ENCODE results near the gene STK4. TPM values are rescaled to one million over a fixed set of nuclear protein-coding genes. Genes with fewer than 3 reads are reported as not detected.

STK4 gene
- total and polyA plus RNA-seq, 2 of the 8 experiments (the other 6 are each of a cell fraction or from before 2014, with no cell fraction given), result 12.0 to 34.3 TPM

GRCh38 chr20:45047581-45048119 lies 81.3 kb downstream of the STK4 start:
- no peaks in the 10 kb centered on the region for H3K36me3 ChIP-seq (ENCODE audit: control insufficient read depth in 2 of 4, insufficient read depth in 4 of 4, low read length in 3 of 4)
- H3K4me2 ChIP-seq (ENCODE audit: insufficient read depth in 1 of 2, low read depth in 2 of 2, low read length in 2 of 2), result no peak overlapping the region
- no peaks in the 10 kb centered on the region for H3K79me2 ChIP-seq (ENCODE audit: control insufficient read depth in 1 of 2, insufficient read depth in 2 of 2, low read length in 2 of 2)
- H2BK20ac ChIP-seq (ENCODE audit: low read length), result no peak overlapping the region
- DNase-seq (ENCODE audit: low read depth in 1 of 2, low spot score in 2 of 2) (no peak), FAIRE-seq (no peak)
- H3K23ac ChIP-seq (ENCODE audit: insufficient read length), result no peak overlapping the region
- no peak overlapping the region for H3K27ac ChIP-seq (ENCODE audit: low read depth, low read length)
- no peaks in the 10 kb centered on the region; a peak in 1 of 7 replicates for H3K4me1 ChIP-seq (replicated peaks in 1 of 4; ENCODE audit: control insufficient read depth in 3 of 4, insufficient read depth in 4 of 4, low read length in 3 of 4)
- 87% methylated on average over 2 of the region's 2 CpGs; no CpG with 5 or more reads in 1 of the 2 experiments for WGBS, 2 experiments (ENCODE audit: extremely low coverage in 1 of 2, insufficient coverage in 1 of 2, insufficient read length in 1 of 2, insufficient replicate concordance in 2 of 2, low coverage in 1 of 2, low lambda C conversion rate in 2 of 2, missing lambda C conversion rate in 1 of 2)
- no peak overlapping the region for H2BK12ac ChIP-seq (ENCODE audit: low read depth, low read length)
- H3K23me2 ChIP-seq (ENCODE audit: low read depth, low read length), result no peaks in the 10 kb centered on the region
- no peak overlapping the region for H2AK5ac ChIP-seq (ENCODE audit: low read depth, low read length)
- no peak overlapping the region for H4K8ac ChIP-seq (ENCODE audit: extremely low read depth, insufficient read depth, low read length)
- H3K56ac ChIP-seq (replicated peaks; ENCODE audit: insufficient read length, low read depth, low read length), result no peak overlapping the region
- H3K18ac ChIP-seq (ENCODE audit: extremely low read depth, low read length), result no peak overlapping the region
- H3K14ac ChIP-seq (ENCODE audit: insufficient read length), result no peak overlapping the region
- no peak overlapping the region for H3K4ac ChIP-seq (replicated peaks; ENCODE audit: insufficient read length, low read depth, low read length)
- no peak overlapping the region for H3K4me3 ChIP-seq (ENCODE audit: extremely low read depth in 1 of 4, insufficient read depth in 2 of 4, low read depth in 3 of 4, low read length in 4 of 4)
- H3K9me3 ChIP-seq (ENCODE audit: insufficient read depth in 2 of 2, low read depth in 1 of 2, low read length in 1 of 2), result no peaks in the 10 kb centered on the region
- H4K20me1 ChIP-seq (replicated peaks in 1 of 2; ENCODE audit: control insufficient read depth in 1 of 2, insufficient read depth in 2 of 2, low read length in 2 of 2), result no peaks in the 10 kb centered on the region
- H4K91ac ChIP-seq (replicated peaks; ENCODE audit: insufficient read length, low read length), result no peak overlapping the region
- H4K5ac ChIP-seq (ENCODE audit: insufficient read length, low read depth, low read length), result no peak overlapping the region
- no peak overlapping the region for H3K9ac ChIP-seq (replicated peaks in 1 of 4; ENCODE audit: extremely low read depth in 1 of 4, low read depth in 3 of 4, low read length in 3 of 4)
- no peak overlapping the region for H2BK15ac ChIP-seq (ENCODE audit: low read length)
- no peak overlapping the region for H2AFZ ChIP-seq (ENCODE audit: low read length)
- H2BK5ac ChIP-seq (ENCODE audit: low read depth, low read length), result no peak overlapping the region
- POLR2A ChIA-PET (ENCODE audit: partially characterized antibody), result interaction anchor here (1.6 kb wide), 1 partner anchor 12 kb away, joined by 3 read pairs; no protein-coding TSS in a partner anchor
- H3K27me3 ChIP-seq (replicated peaks in 1 of 4; ENCODE audit: control insufficient read depth in 3 of 4, extremely low read depth in 1 of 4, insufficient read depth in 3 of 4, low read length in 3 of 4), result no peaks in the 10 kb centered on the region
- CTCF ChIA-PET (ENCODE audit: partially characterized antibody), result interaction anchor here (1.2 to 15.3 kb wide), 3 partner anchors 51 to 102 kb away, joined by 3 to 233 read pairs (median 5); partner anchors contain the start of gene KCNS1
- H3K79me1 ChIP-seq (ENCODE audit: low read depth, low read length), result no peaks in the 10 kb centered on the region; the same call in 1 of the 2 replicates
- no peak overlapping the region for H2BK120ac ChIP-seq (replicated peaks; ENCODE audit: low read depth, low read length)
- TF ChIP-seq TCF12 (IDR thresholded peaks at IDR 0.05; ENCODE audit: low read depth, low read length), result no peak
- no peak for TF ChIP-seq HDAC2 (IDR thresholded peaks at IDR 0.05; ENCODE audit: borderline replicate concordance in 1 of 2, low read depth in 2 of 2, low read length in 2 of 2)
- TF ChIP-seq, protein P1, sequence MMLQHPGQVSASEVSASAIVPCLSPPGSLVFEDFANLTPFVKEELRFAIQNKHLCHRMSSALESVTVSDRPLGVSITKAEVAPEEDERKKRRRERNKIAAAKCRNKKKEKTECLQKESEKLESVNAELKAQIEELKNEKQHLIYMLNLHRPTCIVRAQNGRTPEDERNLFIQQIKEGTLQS (IDR thresholded peaks at IDR 0.05; ENCODE audit: insufficient read depth, low read depth, low read length), result no peak
- TF ChIP-seq MAFK (IDR thresholded peaks at IDR 0.05; ENCODE audit: low read depth, low read length), result no peak
- no peak for TF ChIP-seq BRCA1 (IDR thresholded peaks at IDR 0.05; ENCODE audit: low read depth, low read length)
- TF ChIP-seq TAF1 (IDR thresholded peaks at IDR 0.05; ENCODE audit: low read depth, low read length), result no peak
- TF ChIP-seq FOSL1 (IDR thresholded peaks at IDR 0.05; ENCODE audit: insufficient read depth, low read depth, low read length), result no peak
- no peak for TF ChIP-seq KDM1A (IDR thresholded peaks at IDR 0.05; ENCODE audit: borderline replicate concordance, low read length)
- TF ChIP-seq ATF2 (IDR thresholded peaks at IDR 0.05; ENCODE audit: low read length), result no peak
- no peak for TF ChIP-seq MAX (IDR thresholded peaks at IDR 0.05)
- TF ChIP-seq SRF (IDR thresholded peaks at IDR 0.05; ENCODE audit: low read depth, low read length), result no peak

All from H1 (cell line).